Activated gamma-delta T cell treated with Interleukin-2 at 50 U/mL for 16 hours (primary cell): ENCODE measurements around the gene INPP5A.
"Not testable (repeated sequence)": the region's sequence is repeated elsewhere in the genome, so short reads cannot be mapped to it uniquely, and the experiment has no call there.

Experiments used
- DNase-seq: peaks from one replicate; pipeline ENCODE4 v3.0.0-alpha.2; 2020

INPP5A gene

DNA sequence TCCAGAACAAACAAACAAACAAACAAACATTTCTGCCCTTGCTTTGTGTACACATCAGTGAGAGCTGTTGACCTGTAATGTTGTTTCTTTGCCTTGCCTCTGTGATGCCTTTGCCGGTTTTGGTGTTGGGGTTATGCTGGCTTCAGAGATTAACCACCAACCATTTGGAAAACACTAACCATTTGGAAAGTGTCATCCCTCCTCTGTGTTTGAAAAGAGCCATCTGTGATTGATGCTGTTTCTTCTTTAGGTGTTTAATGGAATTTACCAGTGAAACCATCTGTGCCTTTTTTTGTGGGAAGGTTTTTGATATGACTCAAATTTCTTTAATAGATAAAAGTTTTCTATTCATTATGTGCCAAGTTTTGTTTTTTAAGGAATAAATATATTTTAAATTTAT lies 46.5 kb downstream of the INPP5A start:
- DNase-seq, result no peak

DNA sequence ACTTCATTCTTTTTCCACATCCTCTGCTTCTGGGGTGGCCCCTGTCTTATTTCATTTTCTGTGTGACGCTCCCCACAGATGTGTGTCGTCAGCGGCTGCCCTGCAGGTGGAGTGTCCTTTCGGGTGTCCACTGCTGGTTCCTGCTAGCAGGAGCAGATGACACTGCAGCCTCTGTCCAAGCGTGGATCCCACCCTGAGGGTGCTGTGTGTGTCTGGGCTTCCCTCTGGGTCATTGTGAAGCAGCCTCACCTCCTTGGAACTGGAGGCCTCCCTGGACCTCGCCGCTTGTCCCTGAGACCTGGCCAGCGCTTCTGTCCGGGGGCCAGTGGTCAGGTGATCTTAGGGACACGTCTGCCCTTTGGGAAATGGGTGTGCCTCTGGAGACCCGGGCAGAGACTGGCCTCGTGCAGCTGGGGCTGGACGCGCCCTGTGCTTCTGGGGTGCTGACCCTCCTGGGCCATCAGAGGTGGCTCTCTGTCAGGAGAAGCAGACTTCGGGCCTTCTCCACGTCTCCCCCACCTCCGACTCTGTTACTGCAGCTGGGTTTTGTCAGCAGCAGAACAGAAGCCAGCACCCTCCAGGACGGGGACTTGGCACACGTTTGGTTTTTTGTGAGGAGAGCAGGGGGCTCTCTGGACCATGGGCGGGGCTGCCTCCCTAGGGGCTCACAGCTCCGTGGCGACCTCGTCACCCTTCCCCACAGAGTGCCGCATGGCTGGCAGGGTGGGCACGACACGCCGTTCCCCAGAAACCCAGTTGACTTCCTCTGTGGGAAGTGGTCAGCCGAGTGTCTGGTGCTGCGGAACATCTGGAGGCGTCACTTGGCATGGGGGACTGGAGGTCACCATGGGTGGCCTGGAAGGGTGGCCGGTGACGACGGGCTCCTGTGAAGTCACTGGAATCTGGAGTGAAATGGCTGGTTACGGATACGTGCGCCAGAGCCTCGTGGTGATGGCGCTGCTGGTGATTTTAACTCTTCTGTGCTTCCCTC lies 48.4 kb downstream of the INPP5A start:
- DNase-seq, result no peak

DNA sequence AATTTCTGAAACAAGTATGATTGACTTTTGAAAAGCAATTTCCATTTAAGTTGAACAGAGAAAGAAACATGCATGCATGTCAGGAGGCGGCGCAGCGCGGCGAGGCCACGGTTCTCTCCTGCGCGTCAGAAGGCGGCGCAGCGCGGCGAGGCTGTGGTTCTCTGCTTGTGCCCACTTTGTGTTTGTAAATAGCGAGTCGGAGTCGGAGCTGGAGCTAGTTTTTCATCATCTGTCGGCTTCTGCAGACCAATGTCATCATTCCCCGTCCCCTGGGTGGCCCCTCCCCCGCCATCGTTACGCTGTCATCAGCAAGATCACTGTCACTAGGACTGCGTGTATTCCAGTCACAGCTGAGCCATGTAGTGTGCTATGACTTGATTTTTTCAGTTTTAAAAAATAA lies 49.2 kb downstream of the INPP5A start:
- no peak for DNase-seq

DNA sequence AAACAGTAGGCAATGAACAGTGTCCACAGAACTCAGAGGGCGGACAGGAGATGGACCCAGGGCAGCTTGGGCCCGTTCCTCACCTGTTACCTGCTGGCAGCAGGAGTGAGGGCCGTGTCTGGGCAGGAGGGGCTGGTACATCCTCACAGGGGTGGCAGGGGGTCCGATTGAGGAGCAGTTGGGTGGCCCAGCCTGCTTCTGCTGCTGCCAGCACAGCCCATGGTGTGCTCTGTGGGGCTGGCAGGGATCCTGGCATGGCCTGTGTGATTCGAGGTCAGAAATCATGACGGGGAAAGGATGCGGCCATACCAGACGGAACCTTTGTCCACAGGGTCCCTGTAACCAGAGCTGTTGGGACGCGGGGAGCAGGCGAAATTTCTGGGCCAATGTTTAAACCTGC lies 49.6 kb downstream of the INPP5A start:
- no peak for DNase-seq

DNA sequence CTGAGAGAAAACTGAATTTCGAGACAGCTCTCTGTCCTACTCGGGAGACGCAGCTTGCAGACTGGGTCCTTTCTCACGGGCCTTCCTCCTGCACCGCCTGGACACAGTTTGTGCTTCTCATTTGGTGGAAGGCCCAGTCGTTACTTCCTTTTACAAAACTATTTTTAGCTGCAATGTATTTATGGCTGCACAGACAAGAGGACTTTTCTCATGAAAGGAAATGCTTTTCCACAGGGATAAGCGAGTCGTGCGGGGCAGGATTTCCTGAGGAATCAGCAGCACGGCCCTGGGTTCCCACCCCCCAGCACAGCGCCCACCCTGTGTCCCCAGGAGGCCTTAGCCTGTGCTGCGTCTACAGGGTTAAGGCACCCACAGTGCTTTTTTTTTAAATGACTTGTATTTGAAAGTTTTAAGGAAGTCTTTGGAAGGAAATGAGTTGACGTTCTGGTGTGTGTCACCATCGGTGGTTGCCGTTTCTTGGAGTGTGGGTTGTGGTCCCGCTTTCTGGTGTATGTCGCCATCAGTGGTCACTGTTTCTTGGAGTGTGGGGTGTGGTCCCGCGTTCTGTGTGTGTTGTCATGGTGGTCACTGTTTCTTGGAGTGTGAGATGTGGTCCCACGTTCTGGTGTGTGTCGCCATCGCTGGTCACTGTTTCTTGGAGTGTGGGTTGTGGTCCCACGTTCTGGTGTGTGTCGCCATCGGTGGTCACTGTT lies 50.9 kb downstream of the INPP5A start:
- DNase-seq, result no peak

DNA sequence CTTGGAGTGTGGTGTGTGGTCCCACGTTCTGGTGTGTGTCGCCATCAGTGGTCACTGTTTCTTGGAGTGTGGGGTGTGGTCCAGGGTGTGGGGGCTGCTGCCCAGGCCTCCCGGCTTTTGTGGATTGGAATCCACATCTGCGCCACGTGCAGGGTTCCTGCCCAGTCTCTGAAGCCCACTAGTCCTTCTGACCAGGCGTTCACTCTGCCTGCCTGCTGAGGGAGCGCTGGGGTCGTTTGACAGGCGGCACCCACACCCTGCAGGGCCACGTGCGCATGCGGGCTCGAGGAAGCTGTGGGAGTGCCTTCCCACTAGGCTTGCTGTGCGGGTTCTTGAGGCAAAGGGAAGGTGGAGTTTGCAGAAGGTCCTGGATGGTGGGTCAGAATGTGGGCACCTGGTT lies 51.4 kb downstream of the INPP5A start:
- no peak for DNase-seq

DNA sequence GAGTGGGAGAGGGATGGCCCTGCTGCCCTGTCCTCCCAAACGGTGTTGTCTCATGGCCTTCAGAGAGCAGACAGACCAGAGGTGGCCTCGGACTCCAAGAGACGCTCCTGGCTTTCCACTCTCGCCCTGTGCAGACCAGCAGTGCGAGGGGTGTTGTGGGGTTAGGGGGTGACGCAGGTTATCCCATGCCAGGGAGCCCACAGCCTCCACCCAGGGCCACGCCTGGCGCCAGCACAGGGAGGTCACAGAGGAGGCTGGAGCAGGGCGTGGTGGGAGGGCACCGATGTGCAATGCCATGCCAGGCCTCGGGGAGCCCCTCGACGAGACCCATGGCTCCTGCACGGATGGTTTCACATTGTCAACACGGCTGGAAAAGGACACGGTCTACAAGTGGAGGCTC lies 52.1 kb downstream of the INPP5A start:
- DNase-seq, result no peak

DNA sequence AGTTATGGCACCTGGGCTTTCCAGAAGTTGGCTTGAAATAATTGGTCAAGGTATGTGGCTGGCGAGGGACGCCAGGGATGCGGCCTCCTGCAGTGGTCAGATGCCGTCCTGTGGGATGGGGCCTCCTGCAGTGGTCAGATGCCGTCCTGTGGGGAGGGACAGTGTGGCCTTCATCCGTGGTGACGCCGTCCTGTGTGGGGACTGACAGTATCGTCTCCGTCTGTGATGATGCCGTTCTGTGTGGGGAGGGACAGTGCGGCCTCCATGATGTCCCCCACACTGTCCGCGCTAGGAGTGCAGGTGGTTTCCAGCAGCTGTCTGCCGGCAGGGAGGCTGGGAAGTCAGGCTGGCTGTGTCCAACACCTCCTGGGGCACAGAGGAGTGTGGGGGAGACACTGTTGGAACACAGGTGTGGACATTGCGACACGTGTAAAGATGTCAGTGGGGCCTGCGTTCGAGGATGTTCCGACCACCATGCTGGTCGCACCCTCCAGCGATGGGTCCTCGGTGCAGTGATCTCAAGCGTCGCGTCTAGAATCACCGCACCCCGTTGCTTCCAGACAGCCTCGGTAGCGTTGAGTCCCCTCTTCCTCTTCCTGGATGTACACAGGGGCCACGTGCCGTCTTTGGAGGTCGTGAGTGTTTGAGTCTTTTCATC lies 52.6 kb downstream of the INPP5A start:
- no peak for DNase-seq

DNA sequence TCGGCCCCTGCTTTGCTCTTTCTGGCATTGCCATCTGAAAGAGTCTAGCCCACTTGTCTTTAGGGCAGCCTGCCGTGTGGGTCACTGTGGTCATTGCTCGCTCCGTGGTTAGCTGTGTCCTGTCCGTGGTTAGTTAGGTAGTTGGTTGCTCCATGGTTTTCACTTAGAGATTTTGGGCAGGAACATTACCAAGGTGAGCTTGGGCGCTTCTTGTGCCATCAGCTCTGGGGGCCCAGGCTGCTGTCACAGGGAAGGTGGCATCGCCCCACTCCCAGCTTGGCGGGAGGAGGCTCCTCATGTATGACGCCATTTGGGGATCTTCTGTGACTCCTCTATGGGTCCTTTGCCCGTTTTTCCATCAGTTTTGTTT lies 53.1 kb downstream of the INPP5A start:
- no peak for DNase-seq

DNA sequence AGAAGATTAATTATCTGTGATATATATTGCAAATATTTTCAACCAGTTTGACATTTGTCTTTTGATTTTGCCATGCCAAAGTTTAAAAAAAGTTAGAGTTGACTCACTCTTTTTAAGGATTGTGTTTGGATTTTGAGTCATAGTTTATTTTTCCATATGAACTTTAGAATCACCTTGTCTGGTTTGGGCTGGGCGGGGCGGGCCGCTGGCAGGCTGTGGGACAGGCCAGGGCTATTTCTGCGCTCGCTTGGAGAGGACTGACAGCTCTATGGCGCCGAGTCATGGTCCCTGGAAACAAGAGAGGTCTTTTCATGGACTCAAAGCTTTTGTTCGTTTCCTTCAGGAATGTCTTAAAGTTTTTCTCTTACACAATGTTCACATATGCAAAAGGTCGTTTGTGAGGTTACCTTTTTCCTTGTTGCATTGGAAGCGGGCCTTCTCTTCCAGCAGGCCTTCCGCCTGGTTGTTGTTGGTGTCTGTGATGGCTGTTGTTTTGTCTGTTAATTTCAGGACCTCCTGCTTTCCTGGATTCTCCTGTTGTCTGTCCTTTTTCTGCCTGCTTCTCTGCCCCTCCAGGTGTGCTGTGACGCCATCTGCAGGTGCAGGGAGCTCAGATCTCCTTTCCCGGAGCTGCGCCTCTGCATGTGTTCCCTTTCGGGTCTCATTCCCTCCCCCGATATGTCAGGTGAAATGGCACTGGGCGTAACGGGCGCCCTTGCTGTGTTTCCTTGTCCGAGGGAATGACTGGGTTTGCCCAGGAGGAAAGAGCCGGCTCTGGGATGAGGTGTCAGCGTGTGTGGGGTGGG lies 53.8 kb downstream of the INPP5A start:
- no peak for DNase-seq

DNA sequence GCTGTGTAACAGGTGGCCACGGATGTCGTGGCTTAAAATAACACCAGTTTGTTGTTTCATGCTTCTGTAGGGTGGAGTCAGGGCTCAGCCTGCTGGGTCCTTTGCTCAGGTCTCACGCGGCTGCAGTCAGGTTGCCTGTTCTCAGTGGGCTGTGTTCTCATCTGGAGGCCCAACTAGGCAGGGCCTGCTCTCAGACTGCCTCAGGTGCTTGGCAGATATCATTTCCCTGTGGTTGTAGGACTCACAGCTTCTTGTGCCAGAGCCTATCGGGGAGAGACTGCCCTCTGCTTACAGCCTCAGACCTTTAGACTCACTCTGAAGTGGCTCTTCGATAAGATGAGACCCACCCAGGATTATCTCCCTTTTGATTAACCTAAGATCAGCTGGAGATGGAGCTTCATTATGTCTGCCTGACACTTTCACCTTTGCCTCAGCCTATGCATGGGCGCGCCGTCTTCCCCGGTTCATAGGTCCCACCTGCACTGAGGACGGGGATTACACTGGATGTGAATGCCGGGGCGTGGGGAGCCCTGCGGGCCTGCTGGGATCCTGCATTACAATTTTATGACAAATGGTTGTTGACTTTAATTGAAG lies 55.3 kb downstream of the INPP5A start:
- DNase-seq, result no peak

DNA sequence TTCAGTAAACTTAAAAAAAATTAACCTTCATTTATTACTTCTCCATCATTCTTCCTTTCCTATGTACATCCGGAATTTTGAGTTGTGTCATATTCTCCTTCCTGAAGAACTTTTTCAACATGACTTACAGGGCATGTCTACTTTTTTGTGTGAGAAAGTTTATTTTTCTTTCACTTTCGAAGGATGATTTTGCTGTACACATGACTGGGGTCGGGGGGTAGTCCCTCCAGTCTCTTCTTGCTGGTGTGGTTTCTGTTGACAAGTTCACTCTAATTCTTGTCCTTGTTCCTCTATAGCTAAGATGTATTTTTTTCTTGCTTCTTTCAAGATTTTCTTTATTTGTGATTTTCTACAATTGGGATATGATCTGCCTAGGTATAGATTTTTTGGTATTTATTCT lies 55.8 kb downstream of the INPP5A start:
- no peak for DNase-seq

DNA sequence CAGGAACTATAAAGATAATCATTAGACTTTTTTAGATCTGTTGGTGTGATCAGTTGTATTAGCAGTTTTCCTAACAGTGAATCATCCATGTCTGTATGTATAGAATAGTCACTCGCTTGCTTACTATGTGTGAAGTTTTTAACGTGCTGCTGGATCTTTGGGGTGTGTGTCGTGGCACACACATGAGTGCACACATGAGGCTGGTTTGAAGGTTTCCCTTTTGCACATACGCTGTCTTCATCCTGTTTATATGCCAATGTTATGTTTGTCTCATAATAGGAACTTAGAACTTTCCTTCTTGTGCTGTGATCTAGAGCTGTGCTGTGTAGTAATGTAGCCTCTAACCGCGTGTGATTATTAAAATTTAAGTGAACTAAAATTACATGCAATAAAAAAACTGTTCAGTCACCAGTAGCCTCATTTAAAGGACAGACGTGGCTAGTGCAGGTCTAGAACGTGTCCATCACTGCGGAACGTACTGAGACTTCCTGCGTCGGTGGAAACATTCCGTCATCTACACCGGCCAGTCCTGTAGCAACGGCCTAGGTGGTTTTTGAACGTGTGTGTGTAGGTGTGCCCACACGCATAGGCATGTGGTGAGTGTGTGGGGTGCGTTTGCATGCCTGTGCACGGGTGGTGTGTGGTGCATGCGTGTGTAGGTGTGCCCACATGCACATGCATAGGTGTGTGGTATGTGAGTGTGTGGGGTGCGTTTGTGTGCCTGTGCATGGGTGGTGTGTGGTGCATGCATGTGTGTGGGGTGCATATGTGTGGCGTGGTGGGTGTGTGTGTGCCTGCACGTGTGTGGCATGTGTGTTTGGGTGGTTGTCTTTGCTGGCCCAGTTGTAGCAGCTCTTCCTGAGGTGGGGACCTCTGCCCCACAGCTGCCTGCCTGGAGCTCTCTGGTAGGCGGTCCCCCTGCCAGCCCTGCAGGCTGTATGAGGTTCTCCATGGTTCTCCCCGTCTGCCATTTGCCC lies 56.6 kb downstream of the INPP5A start:
- DNase-seq, result no peak

DNA sequence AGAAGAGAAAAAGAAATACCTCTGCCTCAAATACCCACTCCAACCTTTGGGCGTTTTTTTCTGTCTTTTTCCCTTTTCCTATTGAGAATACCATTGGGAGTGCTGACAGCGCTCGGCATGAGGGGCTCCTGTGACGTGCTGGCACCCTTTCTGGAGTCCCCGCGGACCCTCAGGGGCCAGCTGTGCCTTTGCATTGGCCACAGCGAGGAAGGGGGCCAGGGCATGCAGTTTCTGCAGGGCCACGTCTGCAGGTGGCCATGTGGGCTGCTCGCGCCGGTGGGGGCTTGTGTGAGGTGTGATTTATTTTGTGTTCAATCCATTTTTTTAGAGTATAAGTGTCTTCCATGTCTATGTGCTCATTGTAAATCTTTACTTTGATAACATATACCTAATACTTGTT lies 57.4 kb downstream of the INPP5A start:
- no peak for DNase-seq

DNA sequence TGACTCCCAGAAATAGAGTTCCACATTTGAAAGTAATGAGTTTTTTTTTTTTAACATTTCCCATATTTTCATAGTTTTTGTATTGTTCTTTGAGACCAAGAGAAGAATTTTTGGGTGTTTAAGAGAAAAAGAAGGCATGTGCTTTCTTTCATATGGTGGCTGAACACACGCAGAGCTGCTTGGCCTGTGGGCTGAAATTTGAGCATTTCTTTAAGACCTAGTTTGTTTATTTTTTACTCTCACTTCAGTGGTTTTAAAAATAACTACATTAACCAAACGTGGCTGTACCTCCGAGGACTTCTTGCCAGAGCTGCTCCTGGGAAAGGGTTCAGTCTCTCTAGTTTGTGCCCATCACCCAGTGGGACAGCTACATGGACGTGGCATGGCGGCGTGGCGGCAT lies 58.3 kb downstream of the INPP5A start:
- no peak for DNase-seq

DNA sequence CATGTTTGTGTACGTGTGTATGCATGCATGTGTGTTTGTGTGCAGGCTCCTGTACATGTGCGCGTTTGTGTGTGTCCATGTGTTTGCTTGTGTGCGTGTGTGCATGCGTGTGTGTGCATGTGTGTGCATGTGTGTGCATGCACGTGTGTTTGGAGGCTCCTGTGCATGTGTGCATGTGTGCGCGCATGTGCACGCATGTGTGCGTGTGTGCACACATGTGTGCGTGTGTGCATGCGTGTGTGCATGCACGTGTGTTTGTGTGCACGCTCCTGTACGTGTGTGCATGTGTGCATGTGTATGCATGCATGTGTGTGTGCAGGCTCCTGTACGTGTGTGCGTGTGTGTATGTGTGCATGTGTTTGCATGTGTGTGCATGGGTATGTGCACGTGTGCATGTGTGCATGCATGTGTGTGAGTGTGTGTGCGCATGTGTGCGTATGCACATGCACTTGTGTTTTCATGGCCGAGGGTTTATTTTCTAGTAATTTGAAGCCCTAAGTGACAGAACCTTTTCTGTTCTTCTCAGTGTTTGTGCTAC lies 59.2 kb downstream of the INPP5A start:
- DNase-seq, result no peak

DNA sequence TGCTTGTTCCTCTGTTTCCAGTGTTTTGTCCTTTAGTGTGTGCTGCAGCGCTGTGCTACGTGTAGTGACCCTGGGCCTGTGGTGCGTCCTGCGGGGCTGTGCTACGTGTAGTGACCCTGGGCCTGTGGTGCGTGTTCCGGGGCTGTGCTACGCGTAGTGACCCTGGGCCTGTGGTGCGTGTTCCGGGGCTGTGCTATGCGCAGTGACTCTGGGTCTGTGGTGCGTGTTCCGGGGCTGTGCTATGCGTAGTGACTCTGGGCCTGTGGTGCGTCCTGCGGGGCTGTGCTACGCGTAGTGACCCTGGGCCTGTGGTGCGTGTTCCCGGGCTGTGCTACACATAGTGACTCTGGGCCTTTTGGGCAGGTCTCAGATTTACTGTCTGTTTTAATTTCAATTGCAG lies 60.1 kb downstream of the INPP5A start:
- no peak for DNase-seq

DNA sequence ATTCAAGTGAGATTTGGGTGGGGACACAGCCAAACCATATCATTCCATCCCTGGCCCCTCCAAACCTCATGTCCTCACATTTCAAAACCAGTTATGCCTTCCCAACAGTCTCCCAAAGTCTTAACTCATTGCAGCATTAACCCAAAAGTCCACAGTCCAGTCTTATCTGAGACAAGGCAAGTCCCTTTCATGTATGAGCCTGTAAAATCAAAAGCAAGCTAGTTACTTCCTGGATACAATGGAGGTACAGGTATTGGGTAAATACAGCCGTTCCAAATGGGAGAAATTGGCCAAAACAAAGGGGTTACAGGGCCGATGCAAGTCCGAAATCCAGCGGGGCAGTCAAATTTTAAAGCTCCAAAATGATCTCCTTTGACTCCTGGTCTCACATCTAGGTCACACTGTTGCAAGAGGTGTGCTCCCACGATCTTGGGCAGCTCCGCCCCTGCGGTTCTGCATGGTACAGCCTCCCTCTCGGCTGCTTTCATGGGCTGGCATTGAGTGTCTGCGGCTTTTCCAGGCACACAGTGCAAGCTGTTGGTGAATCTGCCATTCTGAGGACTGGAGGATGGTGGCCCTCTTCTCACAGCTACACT lies 61.5 kb downstream of the INPP5A start:
- not testable (repeated sequence) for DNase-seq

DNA sequence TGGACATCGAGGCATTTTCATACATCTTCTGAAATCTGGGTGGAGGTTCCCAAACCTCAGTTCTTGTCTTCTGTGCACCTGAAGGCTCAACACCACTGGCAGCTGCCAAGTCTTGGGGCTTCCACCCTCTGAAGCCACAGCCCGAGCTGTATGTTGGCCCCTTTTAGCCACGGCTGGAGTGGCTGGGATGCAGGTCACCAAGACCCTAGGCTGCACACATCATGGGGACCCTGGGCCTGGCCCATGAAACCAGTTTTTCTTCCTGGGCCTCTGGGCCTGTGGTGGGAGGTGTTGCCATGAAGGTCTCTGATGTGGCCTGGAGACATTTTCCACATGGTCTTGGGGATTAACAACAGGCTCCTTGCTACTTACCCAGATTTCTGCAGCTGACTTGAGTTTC lies 62.1 kb downstream of the INPP5A start:
- no peak for DNase-seq

DNA sequence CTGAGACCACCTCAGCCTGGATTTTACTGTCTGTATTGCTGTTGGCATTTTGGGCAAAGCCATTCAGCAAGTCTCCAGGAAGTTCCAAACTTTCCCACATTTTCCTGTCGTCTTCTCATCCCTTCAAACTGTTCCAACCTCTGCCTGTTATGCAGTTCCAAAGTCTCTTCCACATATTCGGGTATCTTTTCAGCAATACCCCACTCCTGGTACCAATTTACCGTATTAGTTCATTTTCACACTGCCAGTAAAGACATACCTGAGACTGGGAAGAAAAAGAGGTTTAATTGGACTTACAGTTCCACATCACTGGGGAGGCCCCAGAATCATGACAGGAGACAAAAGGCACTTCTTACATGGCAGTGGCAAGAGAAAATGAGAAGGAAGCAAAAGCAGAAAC lies 62.8 kb downstream of the INPP5A start:
- DNase-seq, result no peak

DNA sequence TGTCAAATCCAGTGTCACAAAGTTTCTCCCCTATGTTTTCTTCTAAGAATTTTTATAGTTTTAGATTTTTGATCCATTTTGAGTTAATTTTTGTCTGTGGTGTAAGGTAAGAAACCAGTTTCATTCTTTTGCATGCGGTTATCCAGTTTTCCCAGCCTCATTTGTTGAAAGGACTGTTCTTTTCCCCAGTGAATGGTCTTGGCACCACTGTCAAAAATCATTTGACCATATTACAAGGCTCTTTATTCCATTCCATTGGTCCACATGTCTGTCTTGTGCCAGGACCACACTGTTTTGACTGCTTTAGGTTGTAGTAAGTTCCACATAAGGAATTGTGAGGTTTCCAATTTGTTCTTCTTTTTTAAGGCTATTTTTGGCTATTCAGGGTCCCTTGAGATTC lies 64.0 kb downstream of the INPP5A start:
- no peak for DNase-seq
